Measurements from ENCODE around the gene MAP3K19. TPM values are rescaled to one million over a fixed set of nuclear protein-coding genes. Genes with fewer than 3 reads are reported as not detected.
A peak's percentile ranks its signal among the peaks of the same experiment; 100 is the strongest.

Gene MAP3K19
- total and polyA plus RNA-seq, 10 of the 15 experiments (the other 5 are each of a cell fraction or from before 2014, with no cell fraction given), result 0.05 TPM; not detected in 9

DNA sequence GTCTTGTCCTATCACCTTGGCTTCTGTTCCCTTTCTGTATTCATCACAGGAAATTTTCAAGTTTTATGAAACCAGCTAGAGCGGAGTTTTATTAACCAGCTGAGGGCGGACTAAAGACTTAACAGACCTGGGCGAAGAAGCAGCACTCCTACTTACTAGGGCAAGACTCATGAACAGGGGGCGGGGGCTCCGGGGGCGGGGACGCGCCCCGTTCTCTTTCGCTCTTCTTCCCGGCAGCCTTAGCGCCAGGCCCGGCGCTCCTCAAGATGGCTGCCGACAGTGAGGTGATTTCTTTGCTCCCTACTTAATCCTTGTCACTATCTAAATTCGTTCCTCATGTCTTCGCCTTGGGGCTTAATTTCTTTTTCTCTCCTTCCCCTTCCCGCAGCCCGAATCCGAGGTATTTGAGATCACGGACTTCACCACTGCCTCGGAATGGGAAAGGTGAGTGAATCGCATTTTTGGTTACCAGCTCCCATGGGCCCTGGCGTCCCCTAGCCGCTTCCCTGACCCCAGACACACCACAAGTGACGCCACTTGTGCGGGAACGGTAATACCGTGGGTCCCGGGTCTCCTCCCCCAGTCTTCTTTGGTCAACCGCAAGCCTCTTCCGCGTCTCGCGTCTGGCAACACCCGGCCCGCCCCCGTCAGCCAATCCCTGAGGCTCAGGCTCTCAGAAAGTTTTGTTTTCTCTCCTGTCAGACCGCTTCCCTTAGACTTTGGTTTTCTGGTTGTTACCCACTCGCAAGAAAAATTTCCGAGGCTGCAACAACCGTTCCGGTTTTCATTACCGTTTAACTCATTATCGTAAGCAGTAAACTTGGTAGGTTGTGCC lies 5.0 kb upstream of the MAP3K19 start, which contains the start of gene RAB3GAP1 (continued):
- TF ChIP-seq CBX5 (IDR thresholded peaks at IDR 0.05; ENCODE audit: low read depth) (0 out of 2 replicates have a peak, but pooled peaks have one; percentile 35), DPF2 (IDR thresholded peaks at IDR 0.05) (peak; percentile 91), NR2F1 (conservative IDR thresholded peaks at IDR 0.05) (peak; percentile 85), ETV6 (conservative IDR thresholded peaks at IDR 0.05 in 1 of 2, IDR thresholded peaks at IDR 0.05 in 1 of 2; ENCODE audit: borderline replicate concordance in 1 of 2, low read depth in 1 of 2) (peak in 1 of 2 experiments; percentile 67; a peak in 2 of 4 replicates), BRCA1 (IDR thresholded peaks at IDR 0.05; ENCODE audit: low read depth, low read length) (no peak), ESRRA (IDR thresholded peaks at IDR 0.05; ENCODE audit: low read length) (no peak), RBBP5 (conservative IDR thresholded peaks at IDR 0.05) (0 out of 2 replicates have a peak, but pooled peaks have one; percentile 64), SMARCA5 (IDR thresholded peaks at IDR 0.05) (peak; percentile 88), IKZF2 (IDR thresholded peaks at IDR 0.05) (peak; percentile 81), ZNF217 (IDR thresholded peaks at IDR 0.05) (no peak), SPI1 (IDR thresholded peaks at IDR 0.05; ENCODE audit: borderline replicate concordance, insufficient read depth, low read depth, low read length) (peak; percentile 14; the same call in 1 of the 2 replicates), HCFC1 (IDR thresholded peaks at IDR 0.05; ENCODE audit: low read length) (no peak), NR2C2 (IDR thresholded peaks at IDR 0.05; ENCODE audit: borderline replicate concordance, control insufficient read depth, insufficient read length, low read depth) (no peak), POLR2AphosphoS2 (IDR thresholded peaks at IDR 0.05; ENCODE audit: low read depth, low read length) (no peak)
- TF ChIP-seq, protein P1, sequence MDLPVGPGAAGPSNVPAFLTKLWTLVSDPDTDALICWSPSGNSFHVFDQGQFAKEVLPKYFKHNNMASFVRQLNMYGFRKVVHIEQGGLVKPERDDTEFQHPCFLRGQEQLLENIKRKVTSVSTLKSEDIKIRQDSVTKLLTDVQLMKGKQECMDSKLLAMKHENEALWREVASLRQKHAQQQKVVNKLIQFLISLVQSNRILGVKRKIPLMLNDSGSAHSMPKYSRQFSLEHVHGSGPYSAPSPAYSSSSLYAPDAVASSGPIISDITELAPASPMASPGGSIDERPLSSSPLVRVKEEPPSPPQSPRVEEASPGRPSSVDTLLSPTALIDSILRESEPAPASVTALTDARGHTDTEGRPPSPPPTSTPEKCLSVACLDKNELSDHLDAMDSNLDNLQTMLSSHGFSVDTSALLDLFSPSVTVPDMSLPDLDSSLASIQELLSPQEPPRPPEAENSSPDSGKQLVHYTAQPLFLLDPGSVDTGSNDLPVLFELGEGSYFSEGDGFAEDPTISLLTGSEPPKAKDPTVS (IDR thresholded peaks at IDR 0.05; ENCODE audit: low read depth, low read length), result no peak
- TF ChIP-seq, protein P2, sequence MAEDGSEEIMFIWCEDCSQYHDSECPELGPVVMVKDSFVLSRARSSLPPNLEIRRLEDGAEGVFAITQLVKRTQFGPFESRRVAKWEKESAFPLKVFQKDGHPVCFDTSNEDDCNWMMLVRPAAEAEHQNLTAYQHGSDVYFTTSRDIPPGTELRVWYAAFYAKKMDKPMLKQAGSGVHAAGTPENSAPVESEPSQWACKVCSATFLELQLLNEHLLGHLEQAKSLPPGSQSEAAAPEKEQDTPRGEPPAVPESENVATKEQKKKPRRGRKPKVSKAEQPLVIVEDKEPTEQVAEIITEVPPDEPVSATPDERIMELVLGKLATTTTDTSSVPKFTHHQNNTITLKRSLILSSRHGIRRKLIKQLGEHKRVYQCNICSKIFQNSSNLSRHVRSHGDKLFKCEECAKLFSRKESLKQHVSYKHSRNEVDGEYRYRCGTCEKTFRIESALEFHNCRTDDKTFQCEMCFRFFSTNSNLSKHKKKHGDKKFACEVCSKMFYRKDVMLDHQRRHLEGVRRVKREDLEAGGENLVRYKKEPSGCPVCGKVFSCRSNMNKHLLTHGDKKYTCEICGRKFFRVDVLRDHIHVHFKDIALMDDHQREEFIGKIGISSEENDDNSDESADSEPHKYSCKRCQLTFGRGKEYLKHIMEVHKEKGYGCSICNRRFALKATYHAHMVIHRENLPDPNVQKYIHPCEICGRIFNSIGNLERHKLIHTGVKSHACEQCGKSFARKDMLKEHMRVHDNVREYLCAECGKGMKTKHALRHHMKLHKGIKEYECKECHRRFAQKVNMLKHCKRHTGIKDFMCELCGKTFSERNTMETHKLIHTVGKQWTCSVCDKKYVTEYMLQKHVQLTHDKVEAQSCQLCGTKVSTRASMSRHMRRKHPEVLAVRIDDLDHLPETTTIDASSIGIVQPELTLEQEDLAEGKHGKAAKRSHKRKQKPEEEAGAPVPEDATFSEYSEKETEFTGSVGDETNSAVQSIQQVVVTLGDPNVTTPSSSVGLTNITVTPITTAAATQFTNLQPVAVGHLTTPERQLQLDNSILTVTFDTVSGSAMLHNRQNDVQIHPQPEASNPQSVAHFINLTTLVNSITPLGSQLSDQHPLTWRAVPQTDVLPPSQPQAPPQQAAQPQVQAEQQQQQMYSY (CRISPR knock-in tag; IDR thresholded peaks at IDR 0.05), result no peak
- TF ChIP-seq, protein P3, sequence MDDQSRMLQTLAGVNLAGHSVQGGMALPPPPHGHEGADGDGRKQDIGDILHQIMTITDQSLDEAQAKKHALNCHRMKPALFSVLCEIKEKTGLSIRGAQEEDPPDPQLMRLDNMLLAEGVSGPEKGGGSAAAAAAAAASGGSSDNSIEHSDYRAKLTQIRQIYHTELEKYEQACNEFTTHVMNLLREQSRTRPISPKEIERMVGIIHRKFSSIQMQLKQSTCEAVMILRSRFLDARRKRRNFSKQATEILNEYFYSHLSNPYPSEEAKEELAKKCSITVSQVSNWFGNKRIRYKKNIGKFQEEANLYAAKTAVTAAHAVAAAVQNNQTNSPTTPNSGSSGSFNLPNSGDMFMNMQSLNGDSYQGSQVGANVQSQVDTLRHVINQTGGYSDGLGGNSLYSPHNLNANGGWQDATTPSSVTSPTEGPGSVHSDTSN (IDR thresholded peaks at IDR 0.05; ENCODE audit: insufficient replicate concordance, low read depth, low read length), result no peak
- TF ChIP-seq, protein P4, sequence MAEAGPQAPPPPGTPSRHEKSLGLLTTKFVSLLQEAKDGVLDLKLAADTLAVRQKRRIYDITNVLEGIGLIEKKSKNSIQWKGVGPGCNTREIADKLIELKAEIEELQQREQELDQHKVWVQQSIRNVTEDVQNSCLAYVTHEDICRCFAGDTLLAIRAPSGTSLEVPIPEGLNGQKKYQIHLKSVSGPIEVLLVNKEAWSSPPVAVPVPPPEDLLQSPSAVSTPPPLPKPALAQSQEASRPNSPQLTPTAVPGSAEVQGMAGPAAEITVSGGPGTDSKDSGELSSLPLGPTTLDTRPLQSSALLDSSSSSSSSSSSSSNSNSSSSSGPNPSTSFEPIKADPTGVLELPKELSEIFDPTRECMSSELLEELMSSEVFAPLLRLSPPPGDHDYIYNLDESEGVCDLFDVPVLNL (IDR thresholded peaks at IDR 0.05; ENCODE audit: low read depth, low read length), result no peak
- TF ChIP-seq, protein P5, sequence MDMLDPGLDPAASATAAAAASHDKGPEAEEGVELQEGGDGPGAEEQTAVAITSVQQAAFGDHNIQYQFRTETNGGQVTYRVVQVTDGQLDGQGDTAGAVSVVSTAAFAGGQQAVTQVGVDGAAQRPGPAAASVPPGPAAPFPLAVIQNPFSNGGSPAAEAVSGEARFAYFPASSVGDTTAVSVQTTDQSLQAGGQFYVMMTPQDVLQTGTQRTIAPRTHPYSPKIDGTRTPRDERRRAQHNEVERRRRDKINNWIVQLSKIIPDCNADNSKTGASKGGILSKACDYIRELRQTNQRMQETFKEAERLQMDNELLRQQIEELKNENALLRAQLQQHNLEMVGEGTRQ (IDR thresholded peaks at IDR 0.05; ENCODE audit: borderline replicate concordance, low read depth, low read length), result no peak

Data from GM12878 (cell line).